Transverse colon (tissue), 4 donors: ENCODE data around the gene ADIPOR1. TPM values are rescaled to one million over a fixed set of nuclear protein-coding genes. Genes with fewer than 3 reads are reported as not detected.

Experiments used
- DNase-seq: peaks from one replicate; pipeline ENCODE4 v3.0.0-alpha.2; 2019
- H3K27ac ChIP-seq, 4 donors: fragments of 200-600 bp; sonication (generic); 2 replicates each; pipeline ENCODE4 v1.5.1; 2016 to 2018; ENCODE audit warnings: inconsistent platforms in 4 of 4
- H3K27me3 ChIP-seq: fragments of 200-600 bp; sonication (generic); 2 replicates; pipeline ENCODE4 v1.5.1; 2017; ENCODE audit warnings: inconsistent platforms
- H3K36me3 ChIP-seq, 4 donors: fragments of 200-600 bp; sonication (generic); 2 replicates each; pipeline ENCODE4 v1.5.1; 2017 to 2019; ENCODE audit warnings: inconsistent platforms in 4 of 4
- H3K4me1 ChIP-seq, 4 donors: fragments of 200-600 bp; sonication (generic); 2 replicates each; pipeline ENCODE4 v1.5.1; 2017 to 2020; ENCODE audit warnings: inconsistent platforms in 4 of 4
- H3K4me3 ChIP-seq, 4 donors: fragments of 200-600 bp; sonication (generic); 1 replicate in 1 of 4; 2 replicates in 3 of 4; pipeline versions ENCODE4 v1.5.1 to v1.6.1; 2017 to 2019; ENCODE audit warnings: inconsistent platforms in 4 of 4
- H3K9me3 ChIP-seq, 2 donors: fragments of 200-600 bp; sonication (generic); 2 replicates each; pipeline ENCODE4 v1.5.1; 2017 to 2019; ENCODE audit warnings: inconsistent platforms in 2 of 2
- EP300 ChIP-seq: sonication (generic); formaldehyde crosslinking; IDR thresholded peaks from one replicate; pipeline ENCODE4 v1.6.1; 2017; ENCODE audit warnings: antibody characterized with exemption, low read depth
- POLR2A ChIP-seq: fragments of 450-650 bp; IDR thresholded peaks from one replicate; pipeline ENCODE4 v1.6.1; 2016; ENCODE audit warnings: antibody characterized with exemption, mild to moderate bottlenecking, moderate library complexity
- POLR2AphosphoS5 ChIP-seq, 3 donors: sonication (generic); formaldehyde crosslinking; IDR thresholded peaks; one replicate each; pipeline ENCODE4 v1.6.1; 2016; ENCODE audit warnings: antibody characterized with exemption in 3 of 3
- WGBS, 2 donors: methylation state at CpG; one replicate each; pipeline ENCODE4 v1.1.5; 2018; ENCODE audit warnings: low coverage in 1 of 2; 5-methylcytosine and 5-hydroxymethylcytosine counted together
- in situ Hi-C, 4 donors: fragments of 200-750 bp; cut with MboI; loops; one replicate each; pipeline versions ENCODE4 v1.15.0 to v1.15.1; 2017; ENCODE audit warnings: low sequenced_read_pairs in 3 of 4, low pct_ligation_motif_present in 1 of 4, low pct_unique_long_range_greater_than_20kb in 1 of 4
- intact Hi-C: fragments of 100-400 bp; cut with DNase I; formaldehyde crosslinking; loops from one replicate; pipeline ENCODE4 v1.15.1; 2023; ENCODE audit warnings: low total_unique reads
- total RNA-seq, 4 donors: library from RNA; depleted of rRNA; stranded (reverse); fragments of >200 nt; gene quantifications; one replicate each; pipeline ENCODE4 v1.1.0, GENCODE V29; 2016
- TF ChIP-seq, protein P1 (sequence below), 5 experiments: fragments of 200-600 bp in 3 of 5; fragments of 450-650 bp in 2 of 5; sonication (generic) in 3 of 5; IDR thresholded peaks; 1 replicate in 2 of 5; 2 replicates in 3 of 5; pipeline ENCODE4 v1.5.1; 2016 to 2017; ENCODE audit warnings: antibody characterized with exemption in 5 of 5, inconsistent platforms in 3 of 5, mild to moderate bottlenecking in 2 of 5, moderate library complexity in 1 of 5

ADIPOR1 gene
- total RNA-seq, 4 donors from 2014 or later = 19.1 to 103 (median 60.6) TPM

DNA sequence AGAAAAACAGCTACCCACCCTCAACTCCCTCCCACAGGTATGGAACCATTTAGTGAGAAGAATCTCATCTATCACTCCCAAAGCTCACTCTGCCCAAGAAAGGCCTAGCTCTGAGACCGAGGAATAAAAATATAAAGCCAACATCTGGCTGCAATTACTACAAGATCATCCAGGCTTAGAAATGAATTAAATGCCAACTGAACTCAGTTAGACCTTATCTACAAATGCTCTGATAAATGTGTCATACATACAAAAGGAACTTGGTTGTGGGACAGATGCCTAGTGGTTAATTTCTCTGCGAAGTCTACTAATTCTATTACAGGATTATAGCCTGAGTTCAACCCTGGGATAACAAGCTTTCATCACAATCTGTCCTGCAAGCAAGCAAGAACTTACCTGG, 6.7 kb downstream of the ADIPOR1 start:
- in situ Hi-C loops (no loop called here), intact Hi-C loops (no loop called here)
- TF ChIP-seq, protein P1, sequence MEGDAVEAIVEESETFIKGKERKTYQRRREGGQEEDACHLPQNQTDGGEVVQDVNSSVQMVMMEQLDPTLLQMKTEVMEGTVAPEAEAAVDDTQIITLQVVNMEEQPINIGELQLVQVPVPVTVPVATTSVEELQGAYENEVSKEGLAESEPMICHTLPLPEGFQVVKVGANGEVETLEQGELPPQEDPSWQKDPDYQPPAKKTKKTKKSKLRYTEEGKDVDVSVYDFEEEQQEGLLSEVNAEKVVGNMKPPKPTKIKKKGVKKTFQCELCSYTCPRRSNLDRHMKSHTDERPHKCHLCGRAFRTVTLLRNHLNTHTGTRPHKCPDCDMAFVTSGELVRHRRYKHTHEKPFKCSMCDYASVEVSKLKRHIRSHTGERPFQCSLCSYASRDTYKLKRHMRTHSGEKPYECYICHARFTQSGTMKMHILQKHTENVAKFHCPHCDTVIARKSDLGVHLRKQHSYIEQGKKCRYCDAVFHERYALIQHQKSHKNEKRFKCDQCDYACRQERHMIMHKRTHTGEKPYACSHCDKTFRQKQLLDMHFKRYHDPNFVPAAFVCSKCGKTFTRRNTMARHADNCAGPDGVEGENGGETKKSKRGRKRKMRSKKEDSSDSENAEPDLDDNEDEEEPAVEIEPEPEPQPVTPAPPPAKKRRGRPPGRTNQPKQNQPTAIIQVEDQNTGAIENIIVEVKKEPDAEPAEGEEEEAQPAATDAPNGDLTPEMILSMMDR (IDR thresholded peaks at IDR 0.05) = no peak
- TF ChIP-seq POLR2AphosphoS5 (IDR thresholded peaks at IDR 0.05) (no peak), POLR2A (no peak), EP300 (no peak)
- no peak overlapping the region for H3K27ac ChIP-seq
- peaks cover 0 to 38% (median 13%) of the 10 kb centered on the region in 4 donors for H3K36me3 ChIP-seq
- 93 to 100% methylated on average over 1 to 2 of the region's 2 CpGs for WGBS, 2 donors
- no peaks in the 10 kb centered on the region for H3K27me3 ChIP-seq
- no peaks in the 10 kb centered on the region for H3K9me3 ChIP-seq
- no peak for DNase-seq
- H3K4me1 ChIP-seq = peaks cover 0 to 42% (median 11%) of the 10 kb centered on the region in 4 donors
- H3K4me3 ChIP-seq = no peak overlapping the region

DNA sequence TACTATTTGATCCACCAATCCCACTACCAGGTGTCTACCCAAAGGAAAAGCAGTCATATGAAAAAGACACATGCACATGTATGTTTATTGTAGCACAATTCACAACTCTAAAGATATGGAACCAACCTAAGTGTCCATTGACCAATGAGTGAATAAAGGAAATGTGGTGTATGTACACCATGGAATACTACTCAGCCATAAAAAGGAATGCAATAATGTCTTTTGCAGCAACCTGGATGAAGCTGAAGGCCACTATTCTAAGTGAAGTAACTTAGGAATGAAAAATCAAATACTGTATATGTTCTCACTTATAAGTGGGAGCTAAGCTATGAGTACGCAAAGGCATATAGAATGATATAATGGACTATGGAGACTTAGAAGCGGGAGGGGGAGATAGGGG, 12.6 kb downstream of the ADIPOR1 start:
- Histone ChIP-seq H3K27ac (no peak overlapping the region), H3K4me1 (no peaks in the 10 kb centered on the region), H3K36me3 (peaks cover 0 to 96% (median 39%) of the 10 kb centered on the region in 4 donors), H3K9me3 (no peaks in the 10 kb centered on the region), H3K4me3 (no peak overlapping the region), H3K27me3 (no peaks in the 10 kb centered on the region)
- intact Hi-C loops (no loop called here), in situ Hi-C loops (no loop called here)
- TF ChIP-seq EP300 (no peak), POLR2AphosphoS5 (IDR thresholded peaks at IDR 0.05) (no peak), POLR2A (no peak)
- TF ChIP-seq, protein P1 (IDR thresholded peaks at IDR 0.05) = no peak
- WGBS, 2 donors = 90 to 100% methylated on average over 1 to 2 of the region's 2 CpGs
- no peak for DNase-seq

DNA sequence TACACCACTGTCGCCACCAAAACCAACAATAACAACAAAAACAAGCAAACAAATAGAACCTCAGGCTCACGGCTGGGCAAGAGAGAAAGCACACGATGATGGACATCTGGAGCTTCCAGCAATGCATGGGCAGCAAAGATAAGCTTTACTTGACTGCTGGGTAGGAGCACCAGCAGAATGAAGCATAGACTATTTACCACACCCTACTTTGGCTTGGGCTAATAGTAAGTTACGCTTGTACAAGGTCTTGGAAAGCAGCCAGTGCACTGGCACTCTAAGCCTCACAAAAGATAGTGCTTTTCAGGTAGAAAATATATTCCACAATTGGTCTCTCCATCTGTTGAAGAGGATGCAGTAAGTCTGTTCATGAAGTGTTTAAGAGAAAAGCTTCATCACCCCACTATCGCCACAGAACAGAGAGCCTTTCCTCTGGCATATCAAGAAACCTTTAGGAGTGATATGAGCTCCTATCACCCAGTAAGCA, 13.6 kb downstream of the ADIPOR1 start:
- intact Hi-C loops = no loop called here
- Histone ChIP-seq H3K4me3 (no peak overlapping the region), H3K9me3 (no peaks in the 10 kb centered on the region), H3K27ac (no peak overlapping the region), H3K36me3 (peaks cover 0 to 88% (median 38%) of the 10 kb centered on the region in 4 donors), H3K27me3 (no peaks in the 10 kb centered on the region), H3K4me1 (no peaks in the 10 kb centered on the region)
- TF ChIP-seq POLR2AphosphoS5 (IDR thresholded peaks at IDR 0.05) (no peak), EP300 (no peak), POLR2A (no peak)
- TF ChIP-seq, protein P1 (IDR thresholded peaks at IDR 0.05) = no peak
- DNase-seq = no peak
- WGBS, 2 donors = 82 to 91% methylated on average over 4 to 5 of the region's 5 CpGs
- in situ Hi-C loops = no loop called here

DNA sequence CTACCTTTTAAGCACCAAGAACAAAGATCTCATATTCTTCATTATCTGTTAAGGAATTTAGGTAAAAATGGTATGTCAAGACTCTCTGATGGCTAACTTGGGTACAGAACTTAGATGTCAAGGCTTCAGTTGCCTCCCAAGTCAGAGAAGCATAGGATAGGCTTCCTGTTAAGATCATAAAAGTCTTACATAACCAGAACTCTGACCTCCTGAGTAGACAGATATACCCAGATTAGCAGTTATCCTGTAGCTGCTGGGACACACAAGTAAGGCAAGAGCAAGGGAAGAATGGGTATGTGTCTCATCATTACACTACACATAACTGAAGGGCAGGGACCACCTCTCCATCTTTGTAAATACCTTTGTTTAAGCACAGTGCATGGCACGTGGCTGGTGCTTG, 15.7 kb downstream of the ADIPOR1 start:
- no peak for DNase-seq
- 83 to 90% methylated on average over 1 of the region's 1 CpG for WGBS, 2 donors
- no peak for TF ChIP-seq EP300
- no peak for TF ChIP-seq POLR2A
- TF ChIP-seq, protein P1 (IDR thresholded peaks at IDR 0.05) = no peak
- no peak for TF ChIP-seq POLR2AphosphoS5 (IDR thresholded peaks at IDR 0.05)
- peaks cover 0 to 69% (median 33%) of the 10 kb centered on the region in 4 donors for H3K36me3 ChIP-seq
- intact Hi-C loops (no loop called here), in situ Hi-C loops (no loop called here)
- H3K27ac ChIP-seq = no peak overlapping the region
- H3K4me1 ChIP-seq = no peaks in the 10 kb centered on the region
- H3K4me3 ChIP-seq = no peak overlapping the region
- H3K27me3 ChIP-seq = no peaks in the 10 kb centered on the region
- H3K9me3 ChIP-seq = no peaks in the 10 kb centered on the region
